Endodermal cell (in vitro differentiated cells): Measurements from ENCODE around the gene GMPR. TPM values are rescaled to one million over a fixed set of nuclear protein-coding genes. Genes with fewer than 3 reads are reported as not detected.
"Not testable (repeated sequence)": the region's sequence is repeated elsewhere in the genome, so short reads cannot be mapped to it uniquely, and the experiment has no call there.

Source experiments
- DNase-seq: peaks from one replicate; pipeline ENCODE4 v3.0.0-alpha.2; 2017
- H3K27ac ChIP-seq: 2 replicates; pipeline ENCODE4 v1.5.1; 2013; ENCODE audit warnings: mild to moderate bottlenecking, low read depth, low read length, moderate library complexity
- H3K27me3 ChIP-seq: 2 replicates; pipeline ENCODE4 v1.6.1; 2013; ENCODE audit warnings: mild to moderate bottlenecking, low read length, moderate library complexity; ENCODE audit not compliant: insufficient read depth, control insufficient read depth, poor library complexity, severe bottlenecking
- H3K36me3 ChIP-seq: 2 replicates; pipeline ENCODE4 v1.7.0; 2013; ENCODE audit warnings: mild to moderate bottlenecking, low read length, moderate library complexity; ENCODE audit not compliant: control insufficient read depth, insufficient read depth
- H3K4me1 ChIP-seq: one replicate; pipeline ENCODE4 v1.7.0; 2013; ENCODE audit warnings: low read length; ENCODE audit not compliant: control insufficient read depth, insufficient read depth
- H3K4me3 ChIP-seq: 2 replicates; pipeline ENCODE4 v1.5.1; 2013; ENCODE audit warnings: mild to moderate bottlenecking, low read length, moderate library complexity
- H3K9ac ChIP-seq: 2 replicates; pipeline ENCODE4 v1.6.1; 2013; ENCODE audit warnings: mild to moderate bottlenecking, low read length, moderate library complexity; ENCODE audit not compliant: poor library complexity, severe bottlenecking; ENCODE audit errors: extremely low read depth
- H3K9me3 ChIP-seq: 2 replicates; pipeline ENCODE4 v1.6.1; 2013; ENCODE audit warnings: mild to moderate bottlenecking, low read length, moderate library complexity; ENCODE audit not compliant: control insufficient read depth
- H3K27ac Mint-ChIP-seq: 2 replicates; pipeline ENCODE4 v1.8.0; 2020; ENCODE audit warnings: mixed read lengths
- H3K27me3 Mint-ChIP-seq: 2 replicates; pipeline ENCODE4 v1.8.0; 2021; ENCODE audit warnings: mild to moderate bottlenecking, mixed read lengths; ENCODE audit not compliant: insufficient read depth
- H3K36me3 Mint-ChIP-seq: 2 replicates; pipeline ENCODE4 v1.8.0; 2020; ENCODE audit warnings: low read depth, mixed read lengths
- H3K4me1 Mint-ChIP-seq: 2 replicates; pipeline ENCODE4 v1.8.0; 2020; ENCODE audit warnings: mixed read lengths
- H3K4me3 Mint-ChIP-seq: 2 replicates; pipeline ENCODE4 v1.8.0; 2020; ENCODE audit warnings: mild to moderate bottlenecking, moderate library complexity, mixed read lengths
- H3K9me3 Mint-ChIP-seq: 2 replicates; pipeline ENCODE4 v1.8.0; 2020; ENCODE audit warnings: mild to moderate bottlenecking, mixed read lengths
- WGBS, 2 experiments: methylation state at CpG; one replicate each; pipeline versions ENCODE4 v1.1.5 to v1.1.7; 2013; ENCODE audit warnings: missing lambda C conversion rate in 2 of 2, mixed read lengths in 1 of 2; ENCODE audit not compliant: insufficient coverage in 1 of 2, insufficient read length in 1 of 2; 5-methylcytosine and 5-hydroxymethylcytosine counted together
- total RNA-seq, 2 donors: library from RNA; stranded (reverse); fragmentation: NEBNext Ultra II Directional in 1 of 2; extraction: Animal tissue kit (Norgen Biotek cat#: 25700) in 1 of 2; gene quantifications; 2 replicates in 1 of 2; 3 replicates in 1 of 2; pipeline ENCODE4 v1.2.1, GENCODE V29; 2021
- TF ChIP-seq, protein P1 (sequence below): fragments of 200-600 bp; sonication (generic); conservative IDR thresholded peaks from 2 replicates; pipeline ENCODE4 v1.5.0; 2021; ENCODE audit warnings: antibody characterized with exemption, mild to moderate bottlenecking

GMPR gene
- total RNA-seq, 2 donors from 2014 or later = 4.9 to 20.7 TPM

DNA sequence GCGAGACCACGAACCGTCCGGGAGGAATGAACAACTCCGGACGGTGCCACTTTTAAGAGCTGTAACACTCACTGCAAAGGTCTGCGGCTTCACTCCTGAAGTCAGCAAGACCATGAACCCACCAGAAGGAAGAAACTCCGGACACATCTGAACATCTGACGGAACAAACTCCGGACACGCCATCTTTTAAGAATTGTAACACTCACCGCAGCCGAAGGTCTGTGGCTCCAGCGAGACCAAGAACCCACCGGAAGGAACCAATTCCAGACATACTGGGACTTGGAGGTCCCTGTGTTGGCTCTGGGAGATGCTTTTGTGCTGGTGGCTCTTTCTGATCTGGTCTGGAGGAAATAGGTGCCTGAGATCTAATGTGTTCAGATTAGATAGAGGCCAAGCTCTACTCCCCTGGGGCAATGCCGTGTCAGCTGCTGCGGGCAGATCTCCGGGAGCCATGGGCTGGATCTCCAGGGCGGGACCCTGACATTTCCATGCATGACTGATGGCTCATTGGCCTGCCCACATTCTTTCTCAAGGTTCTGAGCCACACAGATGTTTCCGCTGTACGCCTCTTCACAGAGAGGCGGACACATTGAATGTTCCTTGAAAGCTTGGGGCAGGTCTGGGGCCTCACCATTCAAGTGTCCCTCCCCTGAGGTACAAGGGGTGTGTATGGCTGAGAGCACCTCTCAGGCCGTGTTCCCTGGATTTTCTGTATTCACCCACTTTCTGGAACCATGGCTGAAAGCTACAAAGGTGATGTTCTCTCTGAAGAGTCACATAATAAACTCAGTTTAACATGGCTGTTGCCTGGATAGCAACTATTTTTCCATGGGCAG lies 29.3 kb downstream of the GMPR start:
- Histone ChIP-seq H3K27me3 (no peaks in the 10 kb centered on the region), H3K9me3 (peaks cover 8% of the 10 kb centered on the region), H3K4me3 (no peak overlapping the region), H3K36me3 (peaks cover 9% of the 10 kb centered on the region), H3K27ac (no peak overlapping the region), H3K9ac (no peak overlapping the region), H3K4me1 (peaks cover 8% of the 10 kb centered on the region)
- TF ChIP-seq, protein P1, sequence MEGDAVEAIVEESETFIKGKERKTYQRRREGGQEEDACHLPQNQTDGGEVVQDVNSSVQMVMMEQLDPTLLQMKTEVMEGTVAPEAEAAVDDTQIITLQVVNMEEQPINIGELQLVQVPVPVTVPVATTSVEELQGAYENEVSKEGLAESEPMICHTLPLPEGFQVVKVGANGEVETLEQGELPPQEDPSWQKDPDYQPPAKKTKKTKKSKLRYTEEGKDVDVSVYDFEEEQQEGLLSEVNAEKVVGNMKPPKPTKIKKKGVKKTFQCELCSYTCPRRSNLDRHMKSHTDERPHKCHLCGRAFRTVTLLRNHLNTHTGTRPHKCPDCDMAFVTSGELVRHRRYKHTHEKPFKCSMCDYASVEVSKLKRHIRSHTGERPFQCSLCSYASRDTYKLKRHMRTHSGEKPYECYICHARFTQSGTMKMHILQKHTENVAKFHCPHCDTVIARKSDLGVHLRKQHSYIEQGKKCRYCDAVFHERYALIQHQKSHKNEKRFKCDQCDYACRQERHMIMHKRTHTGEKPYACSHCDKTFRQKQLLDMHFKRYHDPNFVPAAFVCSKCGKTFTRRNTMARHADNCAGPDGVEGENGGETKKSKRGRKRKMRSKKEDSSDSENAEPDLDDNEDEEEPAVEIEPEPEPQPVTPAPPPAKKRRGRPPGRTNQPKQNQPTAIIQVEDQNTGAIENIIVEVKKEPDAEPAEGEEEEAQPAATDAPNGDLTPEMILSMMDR = no peak
- no peak for DNase-seq
- Mint-ChIP-seq H3K27me3 (no peaks in the 10 kb centered on the region), H3K4me1 (peaks cover 20% of the 10 kb centered on the region), H3K4me3 (no peak overlapping the region), H3K9me3 (peaks cover 24% of the 10 kb centered on the region), H3K27ac (no peak overlapping the region), H3K36me3 (peaks cover 15% of the 10 kb centered on the region)
- WGBS, 2 experiments = 95 to 99% methylated on average over 18 to 23 of the region's 23 CpGs

GRCh38 chr6:16269442-16270070 lies 31.2 kb downstream of the GMPR start:
- not testable (repeated sequence) for H3K27ac ChIP-seq, DNase-seq, H3K27ac Mint-ChIP-seq, H3K4me3 ChIP-seq, H3K4me3 Mint-ChIP-seq, H3K9ac ChIP-seq, H3K36me3 ChIP-seq, H3K27me3 ChIP-seq, H3K27me3 Mint-ChIP-seq, H3K4me1 ChIP-seq, H3K9me3 ChIP-seq
- Mint-ChIP-seq H3K4me1 (peaks cover 23% of the 10 kb centered on the region), H3K9me3 (peaks cover 24% of the 10 kb centered on the region), H3K36me3 (peaks cover 15% of the 10 kb centered on the region)
- WGBS, 2 experiments = 95 to 97% methylated on average over 6 to 7 of the region's 7 CpGs

GRCh38 chr6:16270178-16270794 lies 31.9 kb downstream of the GMPR start:
- no peak overlapping the region for H3K27ac Mint-ChIP-seq
- peaks cover 4% of the 10 kb centered on the region for H3K4me1 ChIP-seq
- no peak overlapping the region for H3K4me3 ChIP-seq
- no peak overlapping the region for H3K9ac ChIP-seq
- no peak overlapping the region for H3K4me3 Mint-ChIP-seq
- 86 to 94% methylated on average over 4 to 5 of the region's 5 CpGs for WGBS, 2 experiments
- H3K4me1 Mint-ChIP-seq = peaks cover 16% of the 10 kb centered on the region
- no peak for DNase-seq
- TF ChIP-seq, protein P1 = no peak
- H3K9me3 Mint-ChIP-seq = peaks cover 23% of the 10 kb centered on the region
- H3K27me3 Mint-ChIP-seq = no peaks in the 10 kb centered on the region
- peaks cover 9% of the 10 kb centered on the region for H3K36me3 ChIP-seq
- H3K27me3 ChIP-seq = no peaks in the 10 kb centered on the region
- no peak overlapping the region for H3K27ac ChIP-seq
- H3K9me3 ChIP-seq = peaks cover 8% of the 10 kb centered on the region
- peaks cover 14% of the 10 kb centered on the region for H3K36me3 Mint-ChIP-seq
